Suprapubic skin (tissue), 4 donors: ENCODE results near the gene ARHGEF28. TPM values are rescaled to one million over a fixed set of nuclear protein-coding genes. Genes with fewer than 3 reads are reported as not detected.

ENCODE experiments used
- DNase-seq, 2 donors: peaks; one replicate each; pipeline ENCODE4 v3.0.0-alpha.2; 2019; ENCODE audit warnings: low spot score in 2 of 2
- H3K27ac ChIP-seq: fragments of 200-600 bp; sonication (generic); one replicate; pipeline ENCODE4 v1.5.1; 2019
- H3K27me3 ChIP-seq: fragments of 200-600 bp; sonication (generic); one replicate; pipeline ENCODE4 v1.5.1; 2019
- H3K36me3 ChIP-seq: fragments of 200-600 bp; sonication (generic); one replicate; pipeline ENCODE4 v1.5.1; 2019
- H3K4me1 ChIP-seq: fragments of 200-600 bp; sonication (generic); one replicate; pipeline ENCODE4 v1.5.1; 2019
- H3K4me3 ChIP-seq: fragments of 200-600 bp; sonication (generic); one replicate; pipeline ENCODE4 v1.5.1; 2019; ENCODE audit warnings: mild to moderate bottlenecking
- H3K9me3 ChIP-seq: fragments of 200-600 bp; sonication (generic); one replicate; pipeline ENCODE4 v1.5.1; 2019
- CTCF ChIP-seq, 2 donors: fragments of 200-600 bp in 1 of 2; fragments of 450-650 bp in 1 of 2; sonication (generic) in 1 of 2; IDR thresholded peaks; one replicate each; pipeline ENCODE4 v1.5.1; 2016 to 2019; ENCODE audit warnings: antibody characterized with exemption in 2 of 2, mild to moderate bottlenecking in 1 of 2, moderate library complexity in 1 of 2
- EP300 ChIP-seq: sonication (generic); formaldehyde crosslinking; IDR thresholded peaks from one replicate; pipeline ENCODE4 v1.6.1; 2017; ENCODE audit warnings: antibody characterized with exemption
- POLR2A ChIP-seq, 2 donors: fragments of 450-650 bp; IDR thresholded peaks; one replicate each; pipeline ENCODE4 v1.6.1; 2017; ENCODE audit warnings: antibody characterized with exemption in 2 of 2, mild to moderate bottlenecking in 2 of 2, moderate library complexity in 2 of 2
- POLR2AphosphoS5 ChIP-seq, 3 donors: sonication (generic); formaldehyde crosslinking; IDR thresholded peaks; one replicate each; pipeline ENCODE4 v1.6.1; 2017; ENCODE audit warnings: antibody characterized with exemption in 3 of 3
- WGBS: methylation state at CpG from one replicate; pipeline ENCODE4 v1.1.5; 2018; 5-methylcytosine and 5-hydroxymethylcytosine counted together
- total RNA-seq, 4 donors: library from RNA; depleted of rRNA; stranded (reverse); fragments of >200 nt; gene quantifications; one replicate each; pipeline ENCODE4 v1.1.0, GENCODE V29; 2016

ARHGEF28 gene
- total RNA-seq, 4 donors from 2014 or later, result 25.6 to 104 (median 39.1) TPM

GRCh38 chr5:73938938-73939320 lies 312.9 kb downstream of the ARHGEF28 start:
- no peaks in the 10 kb centered on the region for H3K9me3 ChIP-seq
- no peaks in the 10 kb centered on the region for H3K27me3 ChIP-seq
- peak overlapping the region; percentile 48 for H3K27ac ChIP-seq
- no peak for DNase-seq
- WGBS, result 74% methylated on average over 5 of the region's 5 CpGs
- peaks cover 3% of the 10 kb centered on the region for H3K4me1 ChIP-seq
- no peak overlapping the region for H3K4me3 ChIP-seq
- no peaks in the 10 kb centered on the region for H3K36me3 ChIP-seq
- TF ChIP-seq POLR2AphosphoS5 (IDR thresholded peaks at IDR 0.05) (no peak), CTCF (IDR thresholded peaks at IDR 0.05) (no peak), EP300 (no peak), POLR2A (IDR thresholded peaks at IDR 0.05) (no peak)

GRCh38 chr5:73939557-73939956 lies 313.6 kb downstream of the ARHGEF28 start:
- no peak for TF ChIP-seq POLR2AphosphoS5 (IDR thresholded peaks at IDR 0.05)
- no peak for TF ChIP-seq CTCF (IDR thresholded peaks at IDR 0.05)
- TF ChIP-seq EP300, result no peak
- TF ChIP-seq POLR2A (IDR thresholded peaks at IDR 0.05), result no peak
- Histone ChIP-seq H3K4me1 (peaks cover 3% of the 10 kb centered on the region), H3K27ac (peak overlapping the region; percentile 48), H3K9me3 (peaks cover under 1% of the 10 kb centered on the region), H3K36me3 (no peaks in the 10 kb centered on the region), H3K27me3 (no peaks in the 10 kb centered on the region), H3K4me3 (no peak overlapping the region)
- 72% methylated on average over 3 of the region's 3 CpGs for WGBS
- DNase-seq, result no peak

GRCh38 chr5:73940026-73940425 lies 314.0 kb downstream of the ARHGEF28 start:
- TF ChIP-seq POLR2AphosphoS5 (IDR thresholded peaks at IDR 0.05) (no peak), EP300 (no peak), POLR2A (IDR thresholded peaks at IDR 0.05) (no peak), CTCF (IDR thresholded peaks at IDR 0.05) (no peak)
- Histone ChIP-seq H3K9me3 (peaks cover 3% of the 10 kb centered on the region), H3K27me3 (no peaks in the 10 kb centered on the region), H3K4me3 (no peak overlapping the region), H3K4me1 (peaks cover 3% of the 10 kb centered on the region), H3K27ac (no peak overlapping the region), H3K36me3 (no peaks in the 10 kb centered on the region)
- DNase-seq, result no peak

GRCh38 chr5:73940801-73941200 lies 314.8 kb downstream of the ARHGEF28 start:
- no peak overlapping the region for H3K4me3 ChIP-seq
- WGBS, result 74% methylated on average over 3 of the region's 3 CpGs
- no peak for DNase-seq
- H3K27ac ChIP-seq, result no peak overlapping the region
- H3K27me3 ChIP-seq, result no peaks in the 10 kb centered on the region
- peaks cover 3% of the 10 kb centered on the region for H3K9me3 ChIP-seq
- no peaks in the 10 kb centered on the region for H3K36me3 ChIP-seq
- no peak for TF ChIP-seq POLR2AphosphoS5 (IDR thresholded peaks at IDR 0.05)
- no peak for TF ChIP-seq CTCF (IDR thresholded peaks at IDR 0.05)
- no peak for TF ChIP-seq POLR2A (IDR thresholded peaks at IDR 0.05)
- no peak for TF ChIP-seq EP300
- H3K4me1 ChIP-seq, result peaks cover 3% of the 10 kb centered on the region

- no peaks in the 10 kb centered on the region for H3K36me3 ChIP-seq
- no peak overlapping the region for H3K27ac ChIP-seq
- no peaks in the 10 kb centered on the region for H3K27me3 ChIP-seq
- TF ChIP-seq EP300 (no peak), POLR2AphosphoS5 (IDR thresholded peaks at IDR 0.05) (no peak), POLR2A (IDR thresholded peaks at IDR 0.05) (no peak), CTCF (IDR thresholded peaks at IDR 0.05) (no peak)
- 100% methylated on average over 1 of the region's 1 CpG for WGBS
- peaks cover 3% of the 10 kb centered on the region for H3K9me3 ChIP-seq
- H3K4me3 ChIP-seq, result no peak overlapping the region
- peaks cover 3% of the 10 kb centered on the region for H3K4me1 ChIP-seq
- no peak for DNase-seq
Observed at GRCh38 chr5:73942783-73943182, 316.8 kb downstream of the ARHGEF28 start.
